HT1080 (cell line): Measurements from ENCODE around the gene IL24. TPM values are rescaled to one million over a fixed set of nuclear protein-coding genes. Genes with fewer than 3 reads are reported as not detected.

Experiments used
- DNase-seq: peaks from one replicate; pipeline ENCODE4 v3.0.0-alpha.2; 2015; ENCODE audit warnings: low read depth
- total RNA-seq: library from RNA; depleted of rRNA; stranded (reverse); fragments of >200 nt; shearing (Covaris generic); gene quantifications from 2 replicates; pipeline ENCODE4 v1.2.3, GENCODE V29; 2014; rRNA removed

Gene IL24
- total RNA-seq, 1 experiment from 2014 or later: 17.2 TPM

GRCh38 chr1:206951318-206952100, 54.3 kb downstream of the IL24 start:
- no peak for DNase-seq

GRCh38 chr1:206952171-206952570, 54.9 kb downstream of the IL24 start:
- DNase-seq: peak; percentile 25

GRCh38 chr1:206953126-206953525, 55.9 kb downstream of the IL24 start:
- no peak for DNase-seq

GRCh38 chr1:206953626-206954025, 56.4 kb downstream of the IL24 start:
- no peak for DNase-seq

Other genes starting within 250 kb of the IL24 start
- 41.7 and 51.1 TPM in 2 replicates for gene MAPKAPK2, start 212.5 kb upstream of the IL24 start, total RNA-seq
- gene IL19, start 126.7 kb upstream of the IL24 start, total RNA-seq: 0.57 TPM in 1 of 2 replicates, not detected in the other
- not detected in 2 replicates for gene IL10, start 124.9 kb upstream of the IL24 start, total RNA-seq
- not detected in 2 replicates for gene IL20, start 31.8 kb upstream of the IL24 start, total RNA-seq
- gene FCMR, start 24.5 kb downstream of the IL24 start, total RNA-seq: not detected in 2 replicates
- 0.13 TPM in 1 of 2 replicates, not detected in the other for gene PIGR, start 49.0 kb downstream of the IL24 start, total RNA-seq
- not detected in 2 replicates for gene FCAMR, start 73.0 kb downstream of the IL24 start, total RNA-seq
- gene C1orf116, start 135.3 kb downstream of the IL24 start, total RNA-seq: 0.20 and 0.59 TPM in 2 replicates
- gene YOD1, start 153.8 kb downstream of the IL24 start, total RNA-seq: 9.6 and 9.8 TPM in 2 replicates
- gene PFKFB2, start 155.8 kb downstream of the IL24 start, total RNA-seq: 0.07 and 0.11 TPM in 2 replicates
- not detected in 2 replicates for gene C4BPB, start 191.4 kb downstream of the IL24 start, total RNA-seq
- gene C4BPA, start 206.8 kb downstream of the IL24 start, total RNA-seq: not detected in 2 replicates